ENCODE measurements around the gene GPC1.

Gene GPC1

DNA sequence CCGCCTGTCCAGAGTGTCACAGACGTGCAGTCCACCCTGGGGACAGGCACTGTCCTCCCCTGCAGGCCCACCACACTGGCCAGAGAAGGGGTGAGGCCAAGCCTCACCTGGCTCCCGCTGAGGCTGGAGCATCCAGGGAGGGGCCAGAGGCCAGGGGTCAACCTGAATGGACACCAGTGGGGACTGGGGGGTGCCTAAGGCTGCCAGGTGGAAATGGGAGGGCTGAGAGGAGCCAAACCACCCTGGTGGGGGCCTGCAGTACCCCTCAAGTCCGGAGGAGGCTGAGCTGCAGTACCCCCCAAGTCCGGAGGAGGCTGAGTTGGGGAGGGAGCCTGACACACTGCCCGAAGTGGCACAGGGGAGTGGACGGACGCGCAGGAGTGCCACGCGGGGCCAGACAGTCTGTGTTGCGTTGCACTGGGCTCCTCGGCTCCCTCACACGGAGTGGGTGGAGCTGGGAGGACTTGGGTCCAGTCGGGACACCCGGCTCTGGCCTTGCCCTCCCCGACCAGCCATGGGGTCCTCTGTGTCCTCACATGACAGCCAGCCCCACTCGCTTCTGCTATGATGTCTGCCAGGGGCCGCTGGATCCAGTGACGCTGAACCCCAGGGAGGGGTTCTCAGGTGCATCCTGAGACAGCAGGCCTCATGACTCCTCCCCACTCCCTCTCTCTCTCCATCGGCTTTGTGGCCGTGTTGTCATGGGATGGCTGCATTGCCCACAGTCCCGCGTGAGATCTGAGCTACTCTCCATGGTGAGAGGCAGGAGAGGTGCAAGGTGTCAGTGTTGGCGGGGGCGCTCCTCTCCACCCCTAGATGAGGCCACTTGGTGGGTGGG lies 22.3 kb upstream of the GPC1 start:
- no peak for FAIRE-seq

DNA sequence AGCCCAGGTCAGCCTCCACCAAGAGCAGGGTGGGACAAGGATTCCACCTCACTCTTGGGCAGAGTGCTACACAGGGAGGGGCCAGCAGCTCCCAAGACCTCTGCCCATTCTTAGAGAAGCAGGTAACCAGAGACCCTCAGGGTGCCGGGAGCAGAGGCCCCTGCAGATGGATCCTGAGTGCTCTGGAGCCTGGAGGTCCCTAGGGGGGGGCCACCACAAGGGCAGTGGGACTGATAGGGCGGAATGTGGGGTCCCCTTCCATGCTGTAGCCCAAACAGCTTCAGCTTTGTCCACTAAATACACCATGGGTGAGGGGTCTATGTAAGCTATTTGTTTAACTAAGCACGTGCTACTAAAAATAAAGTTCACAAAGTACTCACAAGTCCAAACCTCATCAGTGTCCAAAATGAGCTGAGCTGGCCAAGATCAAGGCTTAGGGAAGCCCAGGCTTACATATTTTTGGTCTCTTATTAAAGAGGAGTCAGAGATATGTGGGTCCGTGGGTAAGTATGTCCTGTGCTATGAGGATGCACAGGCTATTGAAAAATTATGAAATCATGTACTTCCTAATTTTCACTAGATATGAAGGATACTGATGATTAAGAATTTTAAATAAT lies 21.5 kb upstream of the GPC1 start:
- no peak for FAIRE-seq

GRCh38 chr2:240416821-240417220 lies 18.6 kb upstream of the GPC1 start:
- no peak for FAIRE-seq

DNA sequence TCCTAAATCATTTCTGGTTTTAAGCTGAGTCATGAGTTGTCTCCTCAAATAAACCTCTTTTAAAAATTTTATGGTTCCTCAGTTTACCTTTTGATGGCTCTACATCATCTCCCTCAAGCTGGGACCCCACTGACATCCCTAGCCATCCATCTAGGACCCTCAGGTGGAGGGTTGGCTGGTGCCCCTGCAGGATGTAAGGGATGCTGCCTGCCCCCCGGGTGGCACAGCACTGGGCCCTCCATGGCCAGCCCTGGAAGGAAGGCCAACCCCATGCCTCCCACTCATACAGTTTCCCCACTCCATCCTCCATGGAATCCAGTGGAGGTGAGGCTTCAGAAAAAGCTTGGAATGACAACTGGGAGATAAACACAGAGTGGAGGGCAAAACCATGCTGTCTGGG lies 17.2 kb upstream of the GPC1 start:
- FAIRE-seq: no peak

DNA sequence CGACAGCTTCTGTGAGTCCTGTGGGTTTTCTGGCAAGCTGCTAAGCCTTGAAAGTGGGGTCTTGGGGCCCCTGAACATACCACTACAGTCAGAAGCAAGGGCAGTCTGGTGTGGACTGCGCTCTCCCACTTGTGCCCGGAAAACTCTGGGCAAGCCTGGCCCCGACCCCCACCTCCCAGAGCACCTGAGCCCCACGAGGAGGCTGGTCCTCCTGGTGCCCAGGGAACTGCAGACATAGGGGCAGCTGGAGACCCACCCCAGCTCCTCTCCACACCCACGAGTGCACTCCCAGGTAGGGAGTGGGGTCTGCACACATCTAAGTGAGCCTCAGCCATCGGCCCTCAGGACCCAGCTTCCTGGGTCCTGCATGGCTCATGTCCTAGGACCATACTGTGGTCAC lies 16.2 kb upstream of the GPC1 start:
- FAIRE-seq: no peak

- FAIRE-seq: no peak
Observed at GRCh38 chr2:240419723-240420122, 15.7 kb upstream of the GPC1 start.

DNA sequence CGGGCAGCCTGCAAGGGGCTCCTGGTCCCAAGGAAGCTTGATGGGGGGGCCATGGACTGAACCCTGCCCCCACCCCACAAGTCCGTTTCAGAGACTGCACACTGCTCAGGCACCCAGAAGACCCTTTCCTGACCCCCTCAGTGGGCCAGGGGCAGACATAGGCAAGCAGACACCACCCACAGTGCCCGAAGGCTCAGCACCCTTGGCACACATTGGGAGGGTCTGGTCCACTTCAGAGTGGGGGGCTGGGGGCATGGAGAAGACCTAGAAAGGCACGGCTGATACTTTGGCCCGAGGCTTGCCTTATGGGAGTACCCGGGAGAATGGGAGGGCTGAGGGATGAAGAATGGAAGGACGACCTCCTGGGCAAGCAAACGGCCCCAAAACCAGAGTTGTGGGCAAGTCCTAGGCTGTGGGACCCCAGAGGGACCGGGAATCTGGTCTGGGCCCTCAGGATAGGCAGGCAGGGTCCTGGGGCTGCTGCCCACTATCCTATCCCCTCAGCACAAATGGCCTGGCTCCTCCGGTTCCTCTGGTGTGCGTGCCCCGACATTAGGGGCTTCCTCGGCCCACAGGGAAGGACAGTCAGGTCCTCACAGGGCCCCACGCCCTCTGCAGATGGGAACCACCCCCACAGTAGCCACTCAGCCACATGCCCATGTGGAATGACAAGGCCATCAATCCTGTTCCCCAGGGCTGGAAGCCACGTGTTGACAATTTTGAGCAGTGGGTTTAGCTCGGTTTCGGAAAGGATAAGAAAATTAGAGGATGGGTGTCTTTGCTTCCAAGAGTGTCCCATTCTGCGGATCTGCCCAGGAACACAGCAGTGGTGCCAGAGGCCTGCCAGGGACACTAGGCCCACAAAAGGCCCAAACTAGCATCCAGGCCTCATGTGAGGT lies 15.0 kb upstream of the GPC1 start:
- no peak for FAIRE-seq

GRCh38 chr2:240421381-240421780 lies 14.1 kb upstream of the GPC1 start:
- FAIRE-seq: no peak

DNA sequence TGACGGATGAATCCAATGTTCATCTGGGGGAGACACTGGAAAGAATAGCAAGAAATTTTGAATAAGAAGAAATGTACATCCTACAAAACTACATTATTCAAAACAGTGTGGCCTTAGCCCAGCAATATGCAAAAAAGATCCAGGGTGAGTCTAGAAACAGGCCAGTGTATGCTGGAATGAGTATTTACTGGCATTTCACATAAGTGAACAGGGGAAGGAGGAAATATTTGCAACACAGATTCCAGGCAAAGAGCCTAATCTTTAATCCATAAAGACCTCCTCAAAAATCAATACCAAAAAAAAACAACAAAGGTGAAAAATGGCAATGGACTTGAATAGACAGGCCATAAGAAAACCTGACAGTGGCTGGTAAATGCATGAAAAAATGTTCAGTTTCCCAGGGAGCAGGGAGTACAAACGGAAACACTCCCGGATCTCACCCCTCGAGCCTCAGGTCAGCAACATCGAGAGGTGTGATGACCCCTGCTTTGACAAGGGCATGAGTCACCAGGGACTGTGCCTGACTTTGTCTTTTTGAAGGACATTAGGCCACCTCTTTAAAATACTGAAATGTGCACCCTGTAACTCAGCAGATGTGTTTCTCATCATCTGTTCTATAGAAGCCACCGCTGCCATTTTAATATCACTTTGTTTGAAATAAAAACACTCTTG lies 12.7 kb upstream of the GPC1 start:
- no peak for FAIRE-seq

DNA sequence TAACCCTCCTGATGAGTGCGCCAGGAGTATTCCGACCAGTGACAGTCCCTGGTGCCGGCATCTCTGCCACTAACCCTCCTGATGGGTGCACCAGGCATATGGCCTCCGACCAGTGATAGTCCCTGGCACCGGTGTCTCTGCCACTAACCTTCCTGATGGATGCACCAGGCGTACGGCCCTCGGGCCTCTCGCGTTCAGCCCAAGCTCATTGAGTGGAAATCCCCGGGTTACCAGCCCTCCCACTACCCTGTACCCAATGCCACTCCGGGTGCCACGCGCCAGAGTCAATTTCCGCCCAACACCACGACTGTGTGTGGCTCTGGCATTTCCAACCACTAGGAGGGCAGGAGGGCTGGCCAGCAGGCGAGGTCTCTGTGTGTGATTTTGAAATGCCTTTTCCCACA lies 11.7 kb upstream of the GPC1 start:
- no peak for FAIRE-seq

DNA sequence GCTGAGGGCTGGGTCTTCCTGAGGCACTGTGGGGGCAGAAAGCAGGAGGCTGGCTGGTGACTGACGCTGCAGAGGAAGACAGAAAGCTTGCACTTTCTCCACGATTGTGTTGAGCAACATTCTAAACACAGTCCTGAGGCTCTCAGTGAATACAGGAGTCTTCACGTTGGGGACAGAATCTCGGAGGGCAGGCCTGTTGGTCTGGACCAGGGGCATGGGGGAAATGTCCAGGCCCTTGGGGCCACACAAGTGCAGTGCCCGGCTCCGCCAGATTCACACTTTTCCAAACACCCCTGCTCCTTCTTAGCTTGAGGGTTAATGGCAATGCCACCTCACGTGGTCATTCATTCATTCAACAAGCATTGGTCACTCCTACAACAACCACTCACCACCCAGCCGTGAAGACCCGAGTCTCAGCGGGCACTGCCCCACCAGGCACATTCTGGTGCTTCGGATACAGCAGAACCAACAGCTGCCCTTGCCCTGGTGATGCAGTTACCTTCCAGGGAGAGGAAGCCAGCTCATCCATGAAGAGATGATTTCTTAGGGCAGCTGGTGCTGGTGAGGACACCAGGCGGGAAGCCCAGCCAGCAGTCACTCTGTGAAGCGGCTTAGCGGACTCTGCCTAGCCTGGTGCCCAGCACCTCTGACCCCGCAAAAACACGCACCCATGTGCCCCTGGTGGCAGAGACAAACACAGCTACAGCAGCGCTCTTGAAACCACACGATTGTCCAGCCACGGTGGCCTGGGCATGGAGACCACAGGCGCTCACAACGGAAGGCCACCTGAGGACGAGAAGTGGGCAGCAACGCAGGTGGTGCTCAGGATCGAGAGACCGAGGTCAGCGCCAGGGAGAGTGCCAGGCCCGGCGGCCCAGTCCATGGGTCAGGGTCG lies 10.9 kb upstream of the GPC1 start:
- FAIRE-seq: no peak

DNA sequence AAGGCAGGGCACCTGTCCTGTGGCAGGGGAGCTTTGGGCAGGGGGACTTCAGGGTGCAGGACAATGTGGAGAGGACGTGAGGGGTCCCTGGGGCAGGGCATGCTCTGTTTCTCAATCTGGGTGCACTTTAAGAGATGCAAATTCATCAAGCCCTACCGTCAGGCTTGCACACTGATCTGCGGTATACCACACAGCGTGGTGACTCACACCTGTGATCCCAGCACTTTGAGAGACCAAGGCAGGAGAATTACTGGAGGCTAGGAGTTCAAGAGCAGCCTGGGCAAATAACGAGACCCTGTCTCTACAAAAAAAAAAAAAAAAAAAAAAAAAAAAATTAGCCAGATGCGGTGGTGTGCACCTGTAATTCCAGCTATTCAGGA lies 10.2 kb upstream of the GPC1 start:
- FAIRE-seq: no peak

DNA sequence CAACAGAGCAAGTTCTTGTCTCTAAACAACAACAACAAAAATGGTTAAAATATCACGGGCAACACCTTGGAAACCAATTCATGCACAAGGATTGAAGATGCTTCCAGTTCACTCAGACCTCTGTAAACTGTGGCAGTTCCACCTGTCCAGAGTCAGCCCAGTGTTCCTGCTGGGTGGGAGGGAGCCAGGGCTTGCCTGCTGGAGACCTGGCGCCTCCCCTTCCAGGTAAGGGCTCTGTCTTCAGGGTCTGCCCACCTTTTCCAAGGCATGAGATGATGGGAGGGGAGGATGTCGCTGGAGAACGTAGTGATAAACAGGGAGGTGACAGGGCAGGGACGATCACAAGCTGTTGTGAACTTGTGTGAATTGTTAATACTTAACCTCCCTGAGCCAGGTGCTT lies 9.8 kb upstream of the GPC1 start:
- FAIRE-seq: no peak

GRCh38 chr2:240426845-240427721 lies 8.4 kb upstream of the GPC1 start:
- FAIRE-seq: no peak

DNA sequence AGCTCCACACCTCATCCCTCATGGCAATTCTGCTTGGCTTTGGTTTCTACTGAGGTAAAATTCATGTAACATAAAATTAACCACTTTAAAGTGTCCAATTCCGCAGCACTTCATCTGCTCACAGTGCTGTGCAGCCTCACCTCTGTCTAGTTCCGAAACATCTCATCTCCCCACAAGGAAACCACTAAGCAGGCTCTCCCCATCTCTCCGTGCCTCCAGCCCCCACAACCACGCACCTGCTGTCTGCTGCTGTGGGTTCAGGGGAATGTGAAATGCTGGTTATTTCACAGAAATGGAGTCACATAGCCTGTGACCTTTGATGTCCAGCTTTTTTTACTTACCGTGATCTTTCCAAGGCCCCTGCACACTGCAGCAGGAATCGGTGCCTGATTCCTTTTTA lies 7.7 kb upstream of the GPC1 start:
- FAIRE-seq: no peak

- FAIRE-seq: no peak
Observed at GRCh38 chr2:240428245-240428644, 7.2 kb upstream of the GPC1 start.

DNA sequence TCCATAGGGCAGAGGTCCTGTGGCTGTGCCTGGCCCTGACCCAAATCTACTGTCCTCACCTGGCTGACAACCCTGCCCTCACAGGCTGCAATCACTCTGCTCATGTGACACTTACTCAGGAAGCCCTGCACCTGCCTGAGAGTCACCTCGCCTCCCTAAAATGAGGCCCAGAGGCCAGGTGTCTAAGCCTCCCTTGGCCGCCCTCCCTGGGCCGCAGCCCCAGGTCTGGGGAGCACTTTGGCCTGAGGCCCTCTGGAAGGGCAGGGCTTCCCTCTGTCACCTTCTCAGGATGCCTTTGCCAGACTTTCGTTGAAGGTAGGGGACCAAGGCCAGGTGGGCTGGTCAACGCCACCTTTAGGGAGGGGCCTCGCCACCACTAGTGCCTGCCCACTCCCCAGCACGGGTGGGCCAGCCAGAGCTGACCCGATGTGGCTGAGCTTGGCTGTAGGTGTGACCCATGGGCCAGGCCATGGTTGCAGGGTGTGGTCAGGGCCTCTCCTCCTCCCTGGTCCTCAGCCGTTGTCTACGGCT lies 6.1 kb upstream of the GPC1 start:
- FAIRE-seq: no peak

DNA sequence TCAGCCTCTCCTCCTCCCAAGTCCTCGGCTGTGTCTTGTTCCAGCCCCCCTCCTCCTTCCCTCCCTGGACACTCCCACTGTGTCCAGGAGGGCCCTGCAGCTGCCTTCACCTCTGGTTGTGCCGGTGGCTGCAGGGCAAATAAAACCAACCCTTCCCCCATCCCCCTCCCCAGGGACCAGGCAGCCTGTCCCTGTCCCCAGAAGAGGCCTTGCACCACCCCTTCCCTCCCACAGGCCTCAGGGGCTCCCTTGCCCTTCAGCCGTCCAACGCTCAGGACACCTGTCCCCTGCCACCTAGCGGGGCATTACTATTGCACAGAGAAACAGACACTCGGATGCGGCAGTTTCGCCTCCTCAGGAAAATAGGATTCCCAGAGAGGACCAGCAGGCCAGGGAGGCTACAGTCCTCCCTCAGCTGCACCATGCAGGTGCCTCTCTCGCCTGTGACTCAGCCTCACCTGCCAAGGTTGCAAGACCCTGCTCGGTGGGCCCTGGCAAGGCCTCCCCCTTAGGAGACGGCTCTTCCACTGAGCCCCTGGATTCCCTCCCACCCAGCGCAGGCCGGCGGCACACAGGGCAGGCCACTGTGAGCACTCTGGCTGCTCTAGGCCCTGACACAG lies 5.5 kb upstream of the GPC1 start:
- FAIRE-seq: no peak

- FAIRE-seq: no peak
Observed at GRCh38 chr2:240430595-240430994, 4.9 kb upstream of the GPC1 start.

GRCh38 chr2:240431271-240431660 lies 4.2 kb upstream of the GPC1 start:
- FAIRE-seq: no peak

All from colon (tissue), 2 donors.